GM20431 (cell line): ENCODE measurements around the gene COL5A1.

Source experiments
- in situ Hi-C: fragments of 300-500 bp; cut with MseI, MboI; formaldehyde crosslinking; loops from one replicate; pipeline ENCODE4 v1.15.0; 2020; ENCODE audit warnings: low sequenced_read_pairs; ENCODE audit not compliant: unreplicated experiment

The COL5A1 gene

DNA sequence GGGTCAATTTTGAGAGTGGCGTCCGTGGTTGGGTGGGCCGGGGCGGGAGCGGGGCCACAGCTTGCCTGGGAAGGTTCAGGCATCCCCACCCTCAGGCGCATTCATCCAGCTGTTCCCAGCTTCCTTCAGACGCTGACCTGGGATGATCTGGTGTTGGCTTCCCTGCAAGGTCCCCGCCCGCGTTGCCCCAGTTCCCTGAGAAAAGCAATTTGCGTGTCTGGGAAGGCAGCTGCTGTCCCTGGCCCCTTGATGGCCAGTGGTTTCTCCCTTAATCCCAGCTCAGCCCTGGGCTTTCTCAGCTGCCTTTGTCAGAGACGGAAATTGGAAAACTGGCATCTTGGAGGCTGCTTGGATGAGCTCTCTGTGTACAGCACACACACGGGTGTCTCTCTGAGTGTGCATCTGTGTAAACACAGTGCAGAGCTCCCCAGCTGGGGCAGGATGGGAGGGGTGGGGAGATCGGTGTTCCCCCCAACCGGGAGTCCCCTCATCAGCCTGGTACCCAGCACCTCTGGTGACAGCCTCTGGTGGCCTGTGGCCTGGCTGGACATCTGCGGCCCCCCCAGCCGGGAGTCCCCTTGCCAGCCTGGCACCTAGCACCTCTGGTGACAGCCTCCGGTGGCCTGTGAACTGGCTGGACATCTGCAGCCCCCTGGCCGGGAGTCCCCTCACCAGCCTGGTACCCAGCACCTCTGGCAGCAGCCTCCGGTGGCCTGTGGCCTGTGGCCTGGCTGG is 94.0 kb downstream of the COL5A1 start:
- in situ Hi-C loops: no loop called here

DNA sequence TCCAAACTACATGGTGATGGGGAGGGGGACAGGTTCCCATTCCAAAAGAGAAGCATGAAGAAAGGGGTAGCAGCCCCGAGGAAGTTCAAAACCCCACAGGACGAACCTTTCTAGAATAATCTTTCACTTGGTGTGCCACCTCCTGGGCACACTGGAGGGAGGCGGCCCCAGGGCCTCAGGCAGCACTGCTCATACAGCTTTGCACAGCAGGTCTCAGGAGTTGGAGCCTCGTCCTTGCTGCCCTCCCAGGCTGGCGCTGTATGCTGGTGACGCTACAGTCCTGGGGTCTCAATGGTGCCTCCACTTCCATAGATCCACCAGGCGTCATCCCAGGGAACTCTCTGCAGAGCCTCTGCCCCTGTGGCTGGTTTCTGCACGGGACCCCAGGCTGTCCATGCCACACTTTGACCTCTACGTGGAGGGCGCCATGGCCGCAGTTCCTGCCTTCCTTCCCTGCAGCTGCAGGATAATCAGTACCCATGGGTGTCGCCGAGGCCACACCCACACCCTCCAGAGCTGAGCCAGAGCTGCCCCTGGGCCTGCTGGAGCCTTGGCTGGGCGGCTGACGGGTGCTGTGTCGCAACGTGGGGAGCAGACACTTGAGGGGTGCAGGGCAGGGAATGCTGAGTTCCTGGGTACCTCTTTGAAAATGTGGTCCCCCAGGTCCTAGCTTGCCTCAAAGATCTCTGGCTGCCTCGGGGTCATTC is 95.3 kb downstream of the COL5A1 start:
- in situ Hi-C loops: no loop called here

DNA sequence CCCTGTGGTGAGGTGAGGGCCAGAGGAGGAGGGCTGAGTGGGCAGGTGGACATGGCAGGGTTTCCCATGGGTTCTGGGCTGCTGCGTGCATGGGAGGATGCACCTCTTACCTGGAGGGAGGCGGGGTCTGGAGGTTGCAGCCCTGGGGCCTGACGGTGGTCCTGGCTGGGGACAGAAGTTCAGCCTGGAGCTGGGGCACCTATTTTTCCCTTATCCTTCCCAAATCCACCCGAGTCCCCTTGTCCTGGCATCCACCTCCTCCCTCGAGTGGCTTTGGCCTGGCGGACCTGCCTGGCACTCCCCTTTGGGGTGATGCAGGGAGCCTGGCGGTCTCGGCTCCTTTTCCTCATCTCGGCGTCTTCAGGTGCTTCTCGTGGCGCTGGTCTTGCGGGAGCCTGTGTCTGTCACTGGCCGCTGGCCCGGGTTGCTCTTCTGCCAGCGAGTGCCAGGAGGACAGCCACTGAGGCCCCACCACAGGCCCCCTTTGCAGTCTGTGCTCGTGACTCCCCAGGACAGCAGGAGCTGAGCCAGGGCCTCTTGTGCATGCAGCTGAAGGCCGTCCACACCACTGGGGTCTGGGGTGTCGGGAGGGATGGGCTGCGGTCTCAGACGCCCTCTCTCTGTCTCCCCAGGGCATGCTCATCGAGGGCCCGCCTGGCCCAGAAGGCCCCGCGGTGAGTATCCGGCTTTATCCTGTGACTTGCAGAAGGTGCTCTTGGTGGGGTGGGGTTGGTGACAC is 96.4 kb downstream of the COL5A1 start:
- in situ Hi-C loops: no loop called here

GRCh38 chr9:134738869-134739659 is 97.5 kb downstream of the COL5A1 start:
- in situ Hi-C loops: no loop called here

GRCh38 chr9:134739660-134739968 is 98.0 kb downstream of the COL5A1 start:
- in situ Hi-C loops: no loop called here

DNA sequence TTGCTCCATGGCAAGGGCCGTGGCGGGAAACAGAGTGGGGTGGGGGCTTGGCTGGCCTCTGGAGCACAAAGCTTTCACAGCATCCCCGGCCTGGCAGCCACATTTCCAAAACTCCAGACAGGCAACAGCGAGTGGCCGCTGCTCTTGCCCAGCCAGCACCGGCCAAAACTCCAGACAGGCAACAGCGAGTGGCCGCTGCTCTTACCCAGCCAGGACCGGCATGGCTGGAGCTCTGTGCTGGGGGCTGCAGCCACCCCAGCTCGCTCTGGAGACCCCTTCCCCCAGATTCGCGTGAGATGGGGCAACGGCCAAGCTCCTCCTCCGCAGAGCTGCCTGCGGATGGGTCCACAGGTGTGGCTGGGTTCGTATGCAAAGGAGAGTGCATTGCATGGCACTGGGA is 98.5 kb downstream of the COL5A1 start:
- in situ Hi-C loops: no loop called here

GRCh38 chr9:134741846-134742245 is 100.2 kb downstream of the COL5A1 start:
- in situ Hi-C loops: no loop called here

GRCh38 chr9:134742822-134743535 is 101.4 kb downstream of the COL5A1 start:
- in situ Hi-C loops: no loop called here

DNA sequence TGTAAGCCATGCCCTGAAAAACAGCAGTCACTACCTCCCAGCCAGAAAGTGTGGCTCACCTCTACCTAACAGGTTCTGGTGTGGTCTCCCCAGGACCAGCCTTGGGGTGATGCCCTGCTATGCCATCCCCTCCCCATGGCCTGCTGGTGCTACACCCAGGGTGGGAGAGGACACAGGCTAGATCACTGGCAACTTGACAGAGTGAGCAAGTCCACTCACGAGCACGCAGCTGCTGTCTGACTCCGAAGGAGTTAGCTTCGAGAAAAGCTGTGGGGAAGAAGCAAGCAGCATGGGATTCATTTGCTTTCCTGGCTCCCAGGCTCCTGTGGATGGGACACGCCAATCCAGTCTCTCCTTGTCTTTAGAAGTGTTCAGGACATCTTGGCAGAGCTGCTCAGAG is 102.2 kb downstream of the COL5A1 start:
- in situ Hi-C loops: no loop called here

GRCh38 chr9:134744385-134745295 is 103.0 kb downstream of the COL5A1 start:
- in situ Hi-C loops: no loop called here

DNA sequence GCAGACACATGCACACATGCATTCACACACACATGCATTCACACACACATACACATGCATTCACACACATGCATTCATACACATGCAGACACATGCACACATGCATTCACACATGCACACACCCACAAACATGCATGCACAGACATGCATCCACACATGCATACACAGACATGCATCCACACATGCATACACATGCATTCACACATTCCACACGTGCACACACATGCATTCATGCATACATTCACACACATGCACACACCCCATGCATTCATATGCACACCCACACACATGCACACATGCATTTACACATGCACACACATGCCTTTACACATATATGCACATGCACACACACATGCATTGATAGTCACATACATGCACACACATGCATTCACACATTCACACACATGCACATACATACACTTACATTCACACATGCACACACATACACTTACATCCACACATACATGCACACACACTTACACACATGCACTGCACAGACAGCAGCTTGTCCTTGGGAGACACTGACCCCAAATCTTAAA is 106.4 kb downstream of the COL5A1 start:
- in situ Hi-C loops: no loop called here

GRCh38 chr9:134748591-134748990 is 107.0 kb downstream of the COL5A1 start:
- in situ Hi-C loops: no loop called here

DNA sequence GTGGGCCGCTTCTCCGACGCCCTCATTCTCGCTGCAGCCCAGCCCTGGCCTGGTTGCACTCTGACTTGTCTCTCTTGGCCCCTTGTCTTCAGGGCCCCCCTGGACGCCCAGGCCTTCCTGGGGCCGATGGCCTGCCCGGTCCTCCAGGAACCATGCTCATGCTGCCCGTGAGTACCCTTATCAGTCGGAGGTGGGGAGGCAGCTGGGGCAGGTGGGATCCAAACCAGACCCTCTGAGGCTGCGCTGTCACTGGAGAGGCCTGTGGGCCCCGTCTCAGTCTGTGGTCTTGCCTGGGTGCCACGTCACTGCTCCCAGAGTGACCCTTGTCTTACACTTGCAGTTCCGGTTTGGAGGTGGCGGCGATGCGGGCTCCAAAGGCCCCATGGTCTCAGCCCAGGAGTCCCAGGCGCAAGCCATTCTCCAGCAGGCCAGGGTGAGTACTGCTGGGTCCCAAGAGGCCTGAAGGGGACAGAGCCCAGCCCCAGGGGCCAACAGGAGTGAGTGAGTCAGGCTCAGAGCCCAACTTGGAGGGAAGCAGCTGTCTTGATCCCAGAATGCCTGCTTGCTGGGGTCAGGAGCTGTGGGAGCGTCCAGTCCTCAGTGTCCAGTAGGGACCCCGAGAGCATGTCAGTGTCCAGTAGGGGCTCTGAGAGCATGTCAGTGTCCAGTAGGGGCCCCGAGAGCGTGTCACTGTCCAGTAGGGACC is 109.0 kb downstream of the COL5A1 start:
- in situ Hi-C loops: no loop called here

- in situ Hi-C loops: no loop called here
Measured at GRCh38 chr9:134751622-134752021, 110.0 kb downstream of the COL5A1 start.

DNA sequence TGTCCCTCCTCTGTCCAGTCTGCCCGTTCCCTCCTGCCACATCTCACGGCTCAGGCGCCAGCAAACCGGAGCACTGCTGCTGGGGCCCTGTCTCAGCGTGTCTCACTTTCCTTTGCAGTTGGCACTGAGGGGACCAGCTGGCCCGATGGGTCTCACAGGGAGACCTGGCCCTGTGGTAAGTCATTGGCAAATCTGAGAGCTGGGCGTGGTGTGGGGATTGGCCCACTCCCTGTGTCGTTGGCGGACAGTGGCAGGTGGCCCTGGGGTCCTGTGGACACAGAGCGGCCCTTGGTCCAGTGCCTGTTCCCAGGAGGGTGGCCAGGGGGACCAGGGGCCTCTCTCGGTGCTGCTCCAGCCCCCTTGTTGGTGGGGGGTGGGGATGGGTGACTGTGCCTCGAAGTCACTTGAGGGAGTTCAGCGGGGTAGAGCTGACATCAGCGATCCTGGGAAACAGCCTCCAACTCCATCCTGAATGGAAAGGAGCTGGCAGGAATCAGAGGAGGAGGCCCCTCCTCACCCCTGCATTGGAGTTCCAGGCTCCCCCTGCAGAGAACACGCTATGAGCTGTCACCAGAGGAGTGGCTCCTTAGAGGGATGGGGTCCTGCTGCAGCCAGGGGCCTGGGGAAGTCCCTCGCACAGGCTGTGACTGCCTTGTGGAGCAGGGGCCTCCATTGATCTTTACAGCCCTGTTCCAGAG is 111.0 kb downstream of the COL5A1 start:
- in situ Hi-C loops: no loop called here

- in situ Hi-C loops: no loop called here
Measured at GRCh38 chr9:134753191-134753590, 111.6 kb downstream of the COL5A1 start.

- in situ Hi-C loops: no loop called here
Measured at GRCh38 chr9:134755221-134755907, 113.8 kb downstream of the COL5A1 start.
